DND-41 (cell line): ENCODE measurements around the gene ZFAND5.

Source experiments
- ATAC-seq: fragments of 200-7000 bp; cut with Tn5 transposase; 3 replicates; pipeline ENCODE4 v1.9.1; 2021; ENCODE audit warnings: low read depth; ENCODE audit not compliant: insufficient read depth
- DNase-seq: peaks from one replicate; pipeline ENCODE4 v3.0.0-alpha.2; 2020
- H2AFZ ChIP-seq: 2 replicates; pipeline ENCODE4 v1.6.0; 2012; ENCODE audit warnings: low read depth, low read length
- H3K27ac ChIP-seq: 2 replicates; pipeline ENCODE4 v1.5.1; 2012; ENCODE audit warnings: low read length, inconsistent platforms
- H3K27me3 ChIP-seq: fragments of 200-600 bp; sonication (generic); 2 replicates; pipeline ENCODE4 v1.6.0; 2012; ENCODE audit warnings: low read length, mild to moderate bottlenecking, inconsistent platforms; ENCODE audit not compliant: insufficient read depth, poor library complexity
- H3K36me3 ChIP-seq: 2 replicates; pipeline ENCODE4 v1.5.1; 2012; ENCODE audit warnings: low read length, inconsistent platforms; ENCODE audit not compliant: insufficient read depth
- H3K4me1 ChIP-seq: 2 replicates; pipeline ENCODE4 v1.5.1; 2012; ENCODE audit warnings: mild to moderate bottlenecking, low read length; ENCODE audit not compliant: insufficient read depth
- H3K4me2 ChIP-seq: 2 replicates; pipeline ENCODE4 v1.6.0; 2012; ENCODE audit warnings: mild to moderate bottlenecking, moderate library complexity, low read length, inconsistent platforms; ENCODE audit not compliant: insufficient read depth
- H3K4me3 ChIP-seq, 2 experiments: fragments of 200-600 bp in 1 of 2; shearing (Covaris generic) in 1 of 2; 2 replicates each; pipeline ENCODE4 v1.5.1; 2012 to 2016; ENCODE audit warnings: inconsistent platforms in 2 of 2, low read length in 2 of 2, mild to moderate bottlenecking in 2 of 2, low read depth in 1 of 2, moderate library complexity in 1 of 2
- H3K79me2 ChIP-seq: 2 replicates; pipeline ENCODE4 v1.6.0; 2012; ENCODE audit warnings: low read length, inconsistent platforms; ENCODE audit not compliant: insufficient read depth
- H3K9ac ChIP-seq: 2 replicates; pipeline ENCODE4 v1.6.0; 2012; ENCODE audit warnings: low read depth, mild to moderate bottlenecking, inconsistent platforms, low read length, moderate library complexity
- H3K9me3 ChIP-seq: 2 replicates; pipeline ENCODE4 v1.5.1; 2012; ENCODE audit warnings: low read length, moderate library complexity, mild to moderate bottlenecking, inconsistent platforms; ENCODE audit not compliant: insufficient read depth, severe bottlenecking
- H4K20me1 ChIP-seq: 2 replicates; pipeline ENCODE4 v1.6.0; 2012; ENCODE audit warnings: low read length; ENCODE audit not compliant: insufficient read depth
- CTCF ChIP-seq: IDR thresholded peaks from 2 replicates; pipeline ENCODE4 v1.5.1; 2012; ENCODE audit warnings: borderline replicate concordance, low read length, moderate library complexity, mild to moderate bottlenecking; ENCODE audit not compliant: poor library complexity, severe bottlenecking; ENCODE audit errors: extremely low read depth
- EZH2 ChIP-seq: IDR thresholded peaks from 3 replicates; pipeline ENCODE4 v1.6.1; 2012; ENCODE audit warnings: borderline replicate concordance, low read depth, mild to moderate bottlenecking, moderate library complexity, low read length, inconsistent platforms; ENCODE audit not compliant: severe bottlenecking

Gene ZFAND5

GRCh38 chr9:72390907-72391306, 25.9 kb upstream of the ZFAND5 start:
- no peak for ATAC-seq
- H3K79me2 ChIP-seq, result no peaks in the 10 kb centered on the region

GRCh38 chr9:72386186-72386585, 21.2 kb upstream of the ZFAND5 start:
- H3K4me2 ChIP-seq, result no peak overlapping the region
- ATAC-seq, result no peak
- no peak overlapping the region for H3K4me3 ChIP-seq
- no peaks in the 10 kb centered on the region for H3K79me2 ChIP-seq
- H4K20me1 ChIP-seq, result no peaks in the 10 kb centered on the region
- H2AFZ ChIP-seq, result no peak overlapping the region
- TF ChIP-seq CTCF (no peak), EZH2 (no peak)
- H3K9ac ChIP-seq, result no peak overlapping the region
- peaks cover 12% of the 10 kb centered on the region for H3K27me3 ChIP-seq
- H3K4me1 ChIP-seq, result no peaks in the 10 kb centered on the region
- H3K27ac ChIP-seq, result no peak overlapping the region
- no peaks in the 10 kb centered on the region for H3K9me3 ChIP-seq
- H3K36me3 ChIP-seq, result no peaks in the 10 kb centered on the region
- DNase-seq, result no peak

More at GRCh38 chr9:72390907-72391306, 25.9 kb upstream of the ZFAND5 start:
- no peaks in the 10 kb centered on the region for H3K4me1 ChIP-seq
- no peaks in the 10 kb centered on the region for H4K20me1 ChIP-seq
- TF ChIP-seq CTCF, result no peak
- no peak for TF ChIP-seq EZH2
- H3K27ac ChIP-seq, result no peak overlapping the region
- no peaks in the 10 kb centered on the region for H3K36me3 ChIP-seq
- no peak for DNase-seq
- no peak overlapping the region for H3K9ac ChIP-seq
- H3K4me3 ChIP-seq, result no peak overlapping the region
- H2AFZ ChIP-seq, result no peak overlapping the region
- peaks cover 10% of the 10 kb centered on the region for H3K27me3 ChIP-seq
- H3K9me3 ChIP-seq, result no peaks in the 10 kb centered on the region
- H3K4me2 ChIP-seq, result no peak overlapping the region

- Histone ChIP-seq H3K9me3 (no peaks in the 10 kb centered on the region), H3K4me2 (no peak overlapping the region), H3K4me1 (no peaks in the 10 kb centered on the region), H2AFZ (no peak overlapping the region), H3K27me3 (peaks cover 15% of the 10 kb centered on the region), H3K27ac (no peak overlapping the region), H3K36me3 (no peaks in the 10 kb centered on the region), H4K20me1 (no peaks in the 10 kb centered on the region), H3K4me3 (no peak overlapping the region), H3K79me2 (no peaks in the 10 kb centered on the region), H3K9ac (no peak overlapping the region)
- no peak for ATAC-seq
- DNase-seq, result no peak
- TF ChIP-seq EZH2 (no peak), CTCF (no peak)
These were observed 19.9 kb upstream of the ZFAND5 start for GRCh38 chr9:72384710-72385485.
